HG03039 (cell line): ENCODE measurements around the gene PXMP4.

ENCODE experiments used
- ATAC-seq: cut with Tn5 transposase; IDR thresholded peaks from one replicate; pipeline ENCODE4 v1.9.1; 2021; ENCODE audit warnings: mild to moderate bottlenecking, moderate library complexity; ENCODE audit not compliant: unreplicated experiment

PXMP4 gene

DNA sequence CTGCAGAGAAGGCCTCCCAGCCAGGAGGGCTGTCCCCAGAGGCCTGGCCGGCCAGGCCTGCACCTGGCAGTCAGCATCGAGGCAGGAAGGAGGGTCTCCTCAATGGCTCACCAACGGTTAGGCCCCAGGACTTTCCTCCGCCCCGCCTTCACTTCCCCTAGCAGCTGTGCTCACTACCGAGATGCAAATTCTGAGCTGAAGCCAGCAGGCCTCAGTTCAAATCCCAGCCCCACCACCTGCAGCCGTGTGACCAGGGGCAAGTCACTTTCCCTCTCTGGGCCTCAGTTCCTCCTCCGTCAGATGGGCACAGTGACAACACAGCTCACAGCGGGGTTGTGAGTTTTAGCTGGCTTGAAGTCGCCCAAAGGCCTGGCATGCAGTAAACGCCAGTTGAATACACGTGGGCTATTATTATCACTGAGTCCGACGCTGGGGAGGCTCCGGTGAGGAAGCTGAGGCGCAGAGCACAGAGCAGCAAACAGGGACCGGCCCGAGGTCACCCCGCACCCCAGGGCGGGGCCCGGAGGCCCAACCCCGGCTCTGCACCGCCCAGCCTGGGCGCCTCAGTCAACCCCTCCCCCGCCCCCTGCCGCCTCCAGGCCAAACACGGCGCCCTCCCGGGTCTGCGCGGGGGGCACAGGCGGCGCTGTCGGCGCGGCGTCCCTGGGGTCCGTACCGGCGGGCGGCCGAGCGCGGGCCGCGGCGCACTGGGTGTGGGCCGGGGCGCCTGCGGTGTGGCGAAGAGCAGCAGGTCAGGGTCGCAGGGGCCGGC, 34.6 kb downstream of the PXMP4 start:
- peak; percentile 32 for ATAC-seq

DNA sequence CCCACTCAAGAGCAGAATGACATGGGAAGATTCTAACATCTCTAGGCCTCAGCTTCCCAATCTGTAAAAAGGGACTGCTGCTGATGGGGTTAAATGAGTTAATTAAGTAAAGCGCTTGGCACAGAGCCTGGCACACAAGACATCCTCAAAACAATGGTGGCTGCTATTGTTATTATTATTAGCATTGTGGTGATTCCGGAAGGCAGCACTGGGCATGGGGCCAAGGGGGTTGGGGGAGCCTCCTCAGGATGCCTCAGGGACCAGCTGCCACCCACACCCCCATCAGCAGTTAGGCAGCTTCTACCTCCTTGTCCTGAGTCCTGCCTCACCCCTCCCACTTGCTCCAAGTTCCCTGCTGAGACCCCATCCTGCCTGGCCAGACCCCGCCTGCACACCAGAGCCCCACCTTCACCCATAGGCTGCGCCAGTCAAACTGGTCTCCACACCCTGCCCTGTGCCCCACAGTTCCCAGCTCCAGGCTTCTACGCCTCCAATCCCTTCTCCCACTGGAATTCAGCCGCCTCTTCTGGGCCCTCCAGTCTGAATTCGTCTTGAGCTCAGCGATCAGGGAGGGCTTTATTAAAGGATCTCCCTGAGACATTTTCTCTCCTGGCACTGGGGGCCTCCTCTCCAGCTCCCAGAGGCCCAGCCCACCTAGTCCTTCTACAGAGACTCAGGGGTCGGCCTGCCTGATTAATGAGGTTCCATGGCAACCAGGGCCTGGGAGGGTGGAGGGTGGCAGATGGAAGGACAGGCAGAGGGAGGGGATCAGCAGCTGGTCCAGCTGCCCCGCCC, 35.4 kb downstream of the PXMP4 start:
- ATAC-seq, result no peak

DNA sequence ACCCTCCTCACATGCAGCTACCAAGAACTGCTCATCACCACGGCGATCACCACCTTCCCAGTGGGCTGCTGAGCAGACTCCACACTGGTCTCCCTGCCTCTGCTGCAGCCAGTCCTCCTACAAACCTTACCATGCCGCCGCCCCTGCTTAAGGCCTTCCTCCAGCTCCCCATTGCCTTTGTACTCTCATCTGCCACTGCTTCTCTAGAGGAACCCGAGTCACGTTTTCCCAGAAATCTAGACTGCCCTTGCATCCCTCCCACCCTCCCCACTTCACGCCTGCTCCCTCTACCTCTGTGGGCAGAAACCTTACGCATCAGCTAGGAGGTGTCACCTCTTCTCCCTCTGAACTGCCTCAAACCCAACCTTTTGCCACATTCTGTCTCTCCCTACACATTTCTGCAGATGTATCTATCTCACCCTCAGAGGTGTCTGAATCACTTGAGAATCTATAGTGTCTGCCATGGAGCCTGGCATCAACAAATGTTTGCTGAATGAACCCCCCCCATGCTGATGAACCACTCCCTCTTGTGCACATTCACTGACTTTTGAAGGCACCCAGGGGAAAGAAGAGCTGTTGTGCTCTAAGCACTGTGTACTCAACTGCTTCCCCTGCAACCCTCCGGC, 38.3 kb downstream of the PXMP4 start:
- ATAC-seq, result no peak

DNA sequence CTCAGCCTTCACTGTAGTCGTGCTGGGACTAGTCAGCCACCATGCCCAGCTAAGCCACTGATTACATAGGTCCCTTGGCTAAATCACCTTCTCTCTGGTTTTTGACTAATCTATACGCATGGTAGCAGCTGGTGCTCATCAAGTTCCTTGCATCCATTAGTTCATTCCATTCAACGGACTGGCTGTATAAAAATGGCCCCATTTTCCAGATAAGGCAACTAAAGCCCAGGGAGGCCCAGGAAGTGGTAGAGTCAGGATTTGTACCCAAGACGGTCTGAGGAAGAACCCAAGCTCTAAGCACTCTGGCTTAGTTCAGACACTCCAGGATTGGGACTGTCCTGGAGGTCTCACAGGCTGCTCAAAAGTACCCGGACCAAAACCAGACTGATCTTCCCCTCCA, 38.8 kb downstream of the PXMP4 start:
- no peak for ATAC-seq

DNA sequence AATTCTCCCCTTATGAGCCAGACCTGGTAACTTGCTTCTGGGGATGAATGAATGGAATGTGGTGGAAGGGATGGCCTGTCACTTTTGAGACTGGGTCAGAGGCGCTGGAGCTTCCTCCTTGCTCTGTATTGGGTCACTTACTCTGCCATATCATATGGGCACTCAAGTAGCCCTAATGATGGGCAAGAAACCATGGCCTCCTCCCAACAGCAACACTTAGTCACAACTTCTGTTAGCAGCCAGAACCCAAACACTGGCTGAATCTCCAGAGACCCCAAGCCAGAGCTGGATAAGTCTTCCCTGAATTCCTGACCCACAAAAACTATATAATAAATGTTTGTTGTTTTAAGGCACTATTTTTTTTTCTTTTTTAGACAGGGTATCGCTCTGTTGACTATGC, 39.4 kb downstream of the PXMP4 start:
- ATAC-seq, result no peak

DNA sequence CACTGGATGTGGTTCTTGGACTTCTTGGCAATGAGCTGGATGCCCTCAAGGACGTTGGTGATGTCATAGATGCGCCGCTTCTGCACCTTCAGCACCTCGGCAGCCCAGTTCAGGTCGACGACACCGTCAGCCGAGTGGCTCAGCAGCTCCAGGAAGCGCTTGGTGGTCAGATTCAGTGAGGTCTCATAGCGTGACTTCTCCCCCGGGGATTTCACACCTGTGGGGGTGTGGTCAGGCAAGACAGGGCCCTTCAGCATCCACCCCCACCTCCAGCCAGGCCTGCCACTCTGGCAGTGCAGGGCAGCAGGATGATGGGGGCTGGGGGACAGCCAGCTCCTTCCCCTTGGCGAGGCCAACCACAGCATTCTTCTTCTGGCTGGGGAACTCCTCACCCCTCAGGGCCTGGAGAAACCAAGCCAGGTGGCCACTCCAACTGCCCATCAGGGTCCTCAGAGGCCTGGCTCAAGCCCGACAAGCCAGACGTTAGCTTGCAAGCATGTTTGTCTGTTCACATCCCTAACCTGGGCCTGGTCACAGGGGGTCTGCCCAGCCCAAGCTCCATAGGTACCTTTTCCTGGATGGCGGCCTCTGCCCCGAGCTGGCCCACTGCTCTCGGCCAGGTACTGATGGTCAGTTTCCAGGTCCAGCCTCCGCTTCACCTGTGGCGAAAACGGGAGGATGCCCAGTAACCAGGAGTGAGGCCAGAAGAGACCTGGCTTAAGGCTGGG, 40.2 kb downstream of the PXMP4 start:
- ATAC-seq, result no peak

DNA sequence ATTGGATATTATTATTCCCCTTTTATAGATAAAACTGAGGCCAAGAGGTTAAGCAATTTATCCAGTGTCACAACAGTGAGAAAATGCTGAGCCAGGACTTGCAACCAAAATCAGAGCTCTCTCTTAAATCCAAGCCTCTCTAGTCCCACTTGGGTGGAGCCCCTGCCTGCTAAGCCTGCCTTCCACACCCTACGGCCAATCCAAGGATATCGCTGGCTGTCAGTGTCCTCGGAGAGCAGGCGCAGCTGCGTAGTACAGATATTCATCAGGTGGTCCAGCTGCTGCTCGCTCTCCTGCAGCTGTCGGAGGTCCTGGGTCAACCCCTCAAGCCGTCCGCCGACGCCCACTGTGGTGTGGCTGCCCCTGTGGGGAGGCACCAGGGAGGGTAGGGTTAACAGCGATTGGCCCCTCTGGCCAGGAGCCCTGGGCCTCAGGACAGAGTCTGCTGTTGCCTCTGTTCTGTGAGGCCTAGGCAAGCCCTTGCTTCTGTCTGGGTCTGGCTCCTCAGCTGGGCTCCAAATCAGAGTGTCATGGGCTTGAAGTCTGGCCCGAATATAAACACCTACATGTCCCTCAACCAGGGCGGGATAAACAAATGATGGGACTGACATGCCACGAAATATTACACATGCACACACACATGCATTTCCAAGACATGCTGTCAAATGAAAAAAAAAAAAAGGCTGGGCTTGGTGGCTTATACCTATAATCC, 42.0 kb downstream of the PXMP4 start:
- no peak for ATAC-seq

DNA sequence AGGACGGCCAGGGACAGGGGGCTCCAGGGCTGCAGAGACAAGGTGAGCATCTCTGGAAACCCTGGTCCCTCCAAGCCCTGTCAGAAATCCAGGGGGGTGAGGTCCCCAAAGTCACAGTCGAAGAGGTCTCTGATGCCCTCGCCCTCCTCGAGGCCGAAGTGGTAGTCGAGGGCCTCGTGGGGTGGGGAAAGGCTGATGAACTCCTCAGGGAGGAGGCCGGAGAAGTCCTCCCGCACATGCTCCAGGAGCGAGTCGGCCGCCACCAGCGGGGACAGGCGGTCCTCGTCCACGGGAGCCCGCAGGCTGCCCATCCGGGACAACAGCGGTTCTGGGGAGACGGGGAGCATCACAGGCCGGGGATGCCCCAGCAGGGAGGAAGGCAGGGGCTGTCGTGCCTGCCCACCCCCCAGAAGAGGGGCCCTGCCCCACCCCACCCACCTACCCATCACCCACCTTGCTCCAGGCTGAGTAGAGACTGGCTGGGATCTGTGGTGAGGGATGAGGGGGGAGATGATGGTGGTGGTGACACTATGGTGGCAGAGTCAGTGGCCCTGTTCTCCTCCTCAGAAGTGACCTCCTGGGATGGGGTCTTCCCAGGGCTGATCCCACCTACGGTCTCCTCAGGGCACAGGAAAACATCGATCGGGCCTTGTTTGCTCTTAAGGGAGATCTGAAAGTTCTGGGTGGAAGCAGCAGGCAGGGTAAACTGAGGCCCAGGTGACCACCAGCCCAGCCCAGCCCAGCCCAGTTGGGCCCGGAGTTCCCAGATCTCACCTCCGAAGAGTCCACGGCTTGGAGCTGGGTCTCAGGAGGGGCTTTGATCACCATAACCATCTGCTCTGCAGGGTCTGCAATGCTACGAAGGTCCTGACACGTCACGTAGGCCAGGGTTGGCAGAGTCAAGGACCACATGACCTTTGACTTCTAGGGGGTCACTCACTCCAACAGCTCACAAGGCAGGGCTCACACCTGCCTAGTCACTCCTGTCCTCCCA, 43.2 kb downstream of the PXMP4 start:
- no peak for ATAC-seq

DNA sequence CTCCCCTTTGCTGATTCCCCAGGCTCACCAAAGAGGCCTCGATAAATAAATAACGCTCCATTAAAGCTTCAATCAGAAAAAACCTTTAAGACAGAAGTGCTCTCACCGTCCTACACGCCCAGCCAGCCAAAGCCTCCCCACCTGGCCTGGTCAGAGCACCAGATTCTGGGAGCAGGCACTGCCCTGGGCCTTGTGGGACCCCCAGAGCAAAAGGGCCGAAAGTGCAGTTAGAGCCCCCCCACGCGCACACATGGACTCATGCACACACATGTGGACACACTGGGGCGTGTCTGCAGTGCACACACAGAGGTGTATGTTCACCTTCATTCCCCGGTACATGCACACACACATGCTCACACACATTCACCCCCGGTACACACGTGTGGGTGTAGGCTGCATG, 44.0 kb downstream of the PXMP4 start:
- ATAC-seq, result no peak

DNA sequence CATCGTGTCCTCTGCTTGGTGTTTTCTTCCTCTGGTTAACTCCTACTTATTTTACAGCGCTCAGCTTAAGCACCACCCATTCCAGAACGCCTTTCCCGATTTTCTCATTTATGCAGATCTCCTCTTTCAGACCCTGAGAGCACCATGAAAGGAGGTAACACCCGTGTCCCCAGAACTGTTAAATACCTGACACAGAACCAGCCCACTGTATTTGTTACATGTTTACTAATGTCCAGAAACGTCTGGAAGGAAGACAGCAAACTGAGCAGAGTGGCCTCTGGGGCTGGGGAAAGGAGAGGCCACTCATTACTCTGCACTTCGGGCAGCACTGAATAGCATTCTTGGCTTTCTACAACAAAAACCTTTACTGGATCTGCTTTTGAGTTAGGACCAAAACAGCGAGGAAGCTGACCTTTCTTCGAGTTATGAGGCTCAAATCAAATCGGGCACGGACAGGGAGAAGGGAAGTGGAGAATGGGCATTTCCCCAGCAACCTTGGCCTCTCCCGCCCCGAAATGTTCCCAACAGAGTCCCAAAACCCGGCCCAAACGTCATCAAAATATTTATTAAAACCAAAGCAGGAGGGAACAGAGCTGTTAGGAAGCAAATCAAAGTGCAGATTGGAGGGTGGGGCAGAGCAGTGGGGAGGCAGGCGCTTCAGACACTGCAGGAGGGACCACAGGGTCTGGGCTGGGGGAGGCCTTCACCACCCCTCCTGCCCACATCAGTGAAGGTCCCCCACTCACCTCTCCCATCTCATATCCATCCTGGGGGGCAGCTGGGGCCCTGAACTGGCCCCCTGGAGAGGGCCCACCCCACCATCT, 44.8 kb downstream of the PXMP4 start:
- ATAC-seq, result no peak

DNA sequence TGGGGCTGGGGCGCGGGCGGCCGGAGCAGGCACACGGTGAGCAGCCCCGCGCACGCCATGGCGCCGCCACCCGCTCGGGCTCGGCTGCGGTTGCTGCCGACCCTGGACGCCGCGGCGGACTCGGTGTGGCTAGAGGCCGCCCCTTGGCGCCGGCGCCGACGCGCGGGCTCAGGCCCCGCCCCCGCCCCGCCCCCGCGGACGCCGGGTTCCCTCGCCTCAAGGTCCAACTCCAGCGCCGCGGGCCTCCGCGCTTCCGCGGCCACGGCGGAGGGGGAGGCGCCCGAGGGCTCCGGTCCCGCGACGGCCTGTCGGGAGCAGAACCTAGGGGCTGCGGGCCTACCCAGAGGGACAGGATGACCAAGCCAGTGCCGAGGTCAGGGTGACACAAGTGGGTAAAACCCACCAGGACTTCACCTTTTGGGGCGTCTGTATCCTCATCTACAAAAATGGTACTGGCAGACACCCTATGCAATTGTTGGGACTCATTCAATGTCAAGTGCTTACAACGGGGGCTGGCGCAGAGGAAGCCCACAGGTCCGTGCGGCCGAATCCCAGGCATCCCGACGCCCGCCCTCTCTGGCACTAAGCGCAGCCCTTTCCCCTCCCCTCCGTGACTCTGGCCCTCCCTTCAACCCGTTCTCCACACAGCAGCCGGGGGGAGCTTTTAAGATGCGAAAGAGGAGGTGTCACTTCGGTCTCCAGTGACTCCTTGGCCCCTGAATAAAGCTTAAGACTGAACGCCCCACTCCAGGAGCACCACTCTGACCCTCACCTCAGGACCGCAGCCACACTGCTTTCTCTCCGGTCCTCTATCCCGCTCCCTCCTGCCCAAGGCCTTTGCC, 45.6 kb downstream of the PXMP4 start, which contains the start of gene NECAB3:
TSS of gene NECAB3 (minus strand) at position 135 of the 842 bp plus-strand sequence. CDS start at position 59, 76 bp downstream.
- peak; percentile 59 for ATAC-seq

DNA sequence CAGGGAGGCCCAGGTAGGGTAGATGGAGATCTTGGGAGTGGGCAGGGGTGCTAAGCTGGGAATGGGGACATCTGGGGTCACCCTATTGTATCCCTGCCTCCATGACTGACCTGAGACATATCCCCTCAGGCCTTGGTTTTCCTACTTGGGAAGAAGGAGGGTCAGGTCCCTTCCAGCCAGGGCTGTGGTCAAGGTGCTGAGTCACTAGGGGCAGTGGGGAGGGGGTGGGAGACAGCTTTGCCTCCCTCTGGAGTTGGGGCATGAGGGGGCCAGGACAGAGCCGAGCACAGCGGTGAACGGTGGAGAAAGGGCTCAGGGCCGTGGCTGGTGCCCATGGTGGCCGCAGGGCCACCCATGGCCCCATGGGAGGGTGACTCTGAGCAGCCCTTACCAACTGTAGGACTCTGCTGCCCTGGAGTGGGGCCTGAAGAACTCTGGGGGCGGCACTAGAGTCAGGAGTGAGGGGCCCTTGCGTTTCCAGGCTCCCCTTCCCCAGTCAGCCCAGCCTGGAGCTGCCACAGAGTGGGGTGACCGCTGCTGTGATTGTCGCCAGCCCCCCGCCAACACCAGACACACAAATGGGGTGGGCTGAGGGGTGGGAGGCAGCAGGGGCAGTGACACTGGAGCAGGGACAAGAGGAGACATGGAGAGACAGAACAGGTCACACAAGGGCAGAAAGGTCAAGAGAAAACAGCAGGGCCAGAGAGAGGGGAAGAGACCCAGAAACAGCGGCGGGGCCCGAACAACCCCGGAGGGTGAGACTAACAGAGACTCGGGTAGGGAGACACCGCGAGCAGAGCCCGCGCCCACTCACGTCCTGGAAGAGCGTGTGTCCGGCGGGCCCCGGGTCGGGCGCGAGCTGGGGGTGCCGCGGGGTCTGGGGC, 46.5 kb downstream of the PXMP4 start:
- ATAC-seq, result no peak

DNA sequence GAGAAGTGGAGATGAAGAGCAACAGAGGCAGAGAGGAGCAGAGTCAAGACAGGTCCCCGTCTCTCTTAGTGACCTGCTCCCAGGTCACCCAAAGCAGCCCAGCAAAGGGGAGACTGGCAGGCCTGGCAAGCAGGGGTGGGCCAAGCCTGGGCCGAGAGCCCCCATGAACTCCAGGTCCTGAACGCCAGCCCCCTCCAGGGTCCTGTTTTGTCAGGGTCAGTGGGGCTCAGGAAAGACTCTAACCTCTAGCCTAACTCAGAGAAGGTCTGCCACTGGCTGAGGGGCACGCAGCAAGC, 47.0 kb downstream of the PXMP4 start:
- no peak for ATAC-seq

DNA sequence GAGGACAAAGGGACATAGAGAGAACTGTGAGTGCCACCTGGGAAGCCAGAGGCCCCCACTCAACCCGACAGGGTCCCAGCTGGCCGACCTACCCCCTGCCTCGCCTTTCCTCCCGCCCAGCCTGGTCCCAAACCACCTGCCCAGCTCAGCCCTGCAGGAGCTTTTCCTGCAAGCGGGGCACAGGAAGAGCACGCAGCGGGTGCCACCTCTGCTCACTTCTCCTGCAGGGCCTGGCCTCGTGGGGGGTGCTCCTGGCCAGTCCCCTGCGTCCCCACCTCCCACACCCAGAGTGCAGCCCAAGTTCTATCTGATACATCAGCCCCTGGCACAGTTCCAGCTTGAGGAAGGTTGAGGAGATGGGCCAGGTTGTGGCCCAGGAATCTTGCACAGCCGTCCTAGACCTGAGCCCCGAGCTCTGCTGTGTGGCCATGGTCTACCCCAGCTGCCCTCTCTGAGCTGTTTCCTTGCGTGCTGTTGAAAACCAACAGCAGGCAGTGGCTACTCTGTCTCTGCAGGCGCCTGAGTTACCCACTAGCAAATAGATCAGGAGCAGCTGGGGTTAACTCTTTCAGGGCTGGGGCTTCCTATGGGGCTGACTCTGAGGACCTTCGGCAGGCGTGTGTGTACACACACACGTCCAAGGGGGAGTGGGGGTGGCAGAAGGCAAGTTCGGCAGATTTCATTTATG, 47.5 kb downstream of the PXMP4 start:
- no peak for ATAC-seq

DNA sequence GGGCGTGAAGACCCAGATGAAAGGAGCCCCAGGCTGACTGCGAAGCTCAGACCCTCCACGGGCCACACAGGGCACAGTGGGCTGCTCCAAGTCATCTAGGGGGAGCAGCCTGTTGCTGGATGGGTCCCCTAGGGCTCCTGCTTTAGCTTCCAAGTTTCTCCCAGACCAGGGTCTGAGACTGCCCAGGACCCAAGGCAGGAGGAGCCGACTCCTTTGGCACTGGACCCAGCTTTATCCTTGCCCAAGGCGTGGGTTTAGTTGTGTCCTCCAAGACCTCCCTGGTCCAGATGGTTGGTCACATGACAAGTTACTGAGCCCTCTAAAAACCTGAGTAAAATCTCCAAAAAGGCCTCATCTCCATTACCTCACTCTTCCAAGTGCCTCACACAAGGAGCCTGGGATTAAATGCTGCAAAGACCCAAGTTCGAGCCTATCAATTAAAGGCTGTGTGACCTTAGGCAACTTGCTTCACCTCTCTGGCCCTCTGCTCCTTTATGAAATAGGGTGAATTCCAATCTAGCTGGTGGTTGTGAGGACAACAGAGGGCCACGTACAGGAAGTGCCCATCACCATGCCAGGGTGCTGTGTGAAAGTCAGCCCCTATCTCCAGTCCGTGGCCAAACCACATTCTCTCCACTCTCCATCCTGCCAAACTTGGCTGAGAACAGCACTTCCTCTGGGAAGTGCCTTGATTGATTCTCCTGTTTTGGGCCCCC, 48.4 kb downstream of the PXMP4 start:
- ATAC-seq, result no peak
